K562 treated with DMSO at 1 percent for 24 hours (cell line): Measurements from ENCODE around the gene NDOR1. TPM values are rescaled to one million over a fixed set of nuclear protein-coding genes. Genes with fewer than 3 reads are reported as not detected.

ENCODE experiments used
- total RNA-seq: library from RNA; unstranded; fragments of 300-600 nt; gene quantifications from 2 replicates; pipeline ENCODE4 v1.2.3, GENCODE V29; 2022; ENCODE audit warnings: low read depth; ENCODE audit not compliant: insufficient read depth

Gene NDOR1
- total RNA-seq, 1 experiment from 2014 or later, result 28.7 TPM

Other genes with a start within 250 kb of the NDOR1 start
- gene PTGDS, start 228.2 kb upstream of the NDOR1 start, total RNA-seq, result 5.6 and 7.3 TPM in 2 replicates
- not detected in 2 replicates for gene LCNL1, start 222.7 kb upstream of the NDOR1 start, total RNA-seq
- 82.2 and 86.6 TPM in 2 replicates for gene PAXX, start 213.3 kb upstream of the NDOR1 start, total RNA-seq
- gene CLIC3, start 209.1 kb upstream of the NDOR1 start, total RNA-seq, result 0.64 and 1.7 TPM in 2 replicates
- 11.0 and 24.1 TPM in 2 replicates for gene ABCA2, start 177.5 kb upstream of the NDOR1 start, total RNA-seq
- gene FUT7, start 173.6 kb upstream of the NDOR1 start, total RNA-seq, result not detected in 2 replicates
- 0.66 and 1.1 TPM in 2 replicates for gene NPDC1, start 159.5 kb upstream of the NDOR1 start, total RNA-seq
- gene ENTPD2, start 151.6 kb upstream of the NDOR1 start, total RNA-seq, result 0.21 TPM in 1 of 2 replicates, not detected in the other
- gene SAPCD2, start 135.1 kb upstream of the NDOR1 start, total RNA-seq, result 36.1 and 38.7 TPM in 2 replicates
- gene UAP1L1, start 128.2 kb upstream of the NDOR1 start, total RNA-seq, result 9.0 and 9.6 TPM in 2 replicates
- 52.5 and 56.8 TPM in 2 replicates for gene MAN1B1, start 118.7 kb upstream of the NDOR1 start, total RNA-seq
- gene DPP7, start 91.0 kb upstream of the NDOR1 start, total RNA-seq, result 187 and 232 TPM in 2 replicates
- 0.12 and 0.78 TPM in 2 replicates for gene GRIN1, start 66.5 kb upstream of the NDOR1 start, total RNA-seq
- not detected in 2 replicates for gene LRRC26, start 35.6 kb upstream of the NDOR1 start, total RNA-seq
- gene TMEM210, start 33.6 kb upstream of the NDOR1 start, total RNA-seq, result not detected in 2 replicates
- 57.0 and 62.9 TPM in 2 replicates for gene ANAPC2, start 17.1 kb upstream of the NDOR1 start, total RNA-seq
- 231 and 245 TPM in 2 replicates for gene SSNA1, start 17.0 kb upstream of the NDOR1 start, total RNA-seq
- 33.3 and 34.3 TPM in 2 replicates for gene TPRN, start 5.0 kb upstream of the NDOR1 start, total RNA-seq
- gene TMEM203, start 52 bp upstream of the NDOR1 start, total RNA-seq, result 70.6 and 73.1 TPM in 2 replicates
- gene RNF208, start 16.5 kb downstream of the NDOR1 start, total RNA-seq, result 6.9 and 7.0 TPM in 2 replicates
- 1.6 and 1.7 TPM in 2 replicates for gene CYSRT1, start 19.5 kb downstream of the NDOR1 start, total RNA-seq
- gene RNF224, start 21.8 kb downstream of the NDOR1 start, total RNA-seq, result not detected in 2 replicates
- gene SLC34A3, start 25.2 kb downstream of the NDOR1 start, total RNA-seq, result not detected in 2 replicates
- gene TUBB4B, start 35.6 kb downstream of the NDOR1 start, total RNA-seq, result 1,217 and 1,249 TPM in 2 replicates
- 0.60 TPM in 1 of 2 replicates, not detected in the other for gene STPG3, start 45.6 kb downstream of the NDOR1 start, total RNA-seq
- 123 TPM in 2 replicates for gene NELFB, start 49.6 kb downstream of the NDOR1 start, total RNA-seq
- gene TOR4A, start 72.0 kb downstream of the NDOR1 start, total RNA-seq, result 86.6 and 103 TPM in 2 replicates
- 19.3 and 20.3 TPM in 2 replicates for gene NRARP, start 96.6 kb downstream of the NDOR1 start, total RNA-seq
- 12.1 and 16.9 TPM in 2 replicates for gene EXD3, start 217.5 kb downstream of the NDOR1 start, total RNA-seq
- gene NOXA1, start 217.7 kb downstream of the NDOR1 start, total RNA-seq, result 1.9 and 2.1 TPM in 2 replicates
- gene ENTPD8, start 235.7 kb downstream of the NDOR1 start, total RNA-seq, result 0.21 TPM in 1 of 2 replicates, not detected in the other